CD14-positive monocyte (primary cell): ENCODE data around the gene DPCD. TPM values are rescaled to one million over a fixed set of nuclear protein-coding genes. Genes with fewer than 3 reads are reported as not detected.
A peak's percentile ranks its signal among the peaks of the same experiment; 100 is the strongest.

Experiments used
- DNase-seq, 3 donors: peaks; one replicate each; pipeline ENCODE4 v3.0.0-alpha.2; 2011 to 2022
- H2AFZ ChIP-seq: 2 replicates; pipeline ENCODE4 v1.6.0; 2012; ENCODE audit warnings: mild to moderate bottlenecking, low read depth, low read length, inconsistent platforms; ENCODE audit not compliant: insufficient read depth, poor library complexity, severe bottlenecking
- H3K27ac ChIP-seq, 2 donors: 1 replicate in 1 of 2; 2 replicates in 1 of 2; pipeline ENCODE4 v1.5.1; 2012 to 2013; ENCODE audit warnings: low read length in 2 of 2, control low read depth in 1 of 2, inconsistent platforms in 1 of 2, low read depth in 1 of 2, mild to moderate bottlenecking in 1 of 2
- H3K27me3 ChIP-seq, 2 donors: one replicate each; pipeline versions ENCODE4 v1.6.0 to v1.6.1; 2011 to 2013; ENCODE audit warnings: low read length in 2 of 2; ENCODE audit not compliant: control insufficient read depth in 2 of 2, insufficient read depth in 2 of 2
- H3K36me3 ChIP-seq, 2 donors: replicated peaks in 1 of 2; 1 replicate in 1 of 2; 2 replicates in 1 of 2; pipeline versions ENCODE4 v1.5.1 to v1.6.1; 2012 to 2013; ENCODE audit warnings: low read length in 2 of 2, control low read depth in 1 of 2, inconsistent platforms in 1 of 2, mild to moderate bottlenecking in 1 of 2; ENCODE audit not compliant: insufficient read depth in 2 of 2, control insufficient read depth in 1 of 2
- H3K4me1 ChIP-seq, 2 donors: 1 replicate in 1 of 2; 2 replicates in 1 of 2; pipeline versions ENCODE4 v1.5.1 to v1.6.1; 2012 to 2013; ENCODE audit warnings: low read length in 2 of 2, control low read depth in 1 of 2, inconsistent platforms in 1 of 2, mild to moderate bottlenecking in 1 of 2, moderate library complexity in 1 of 2; ENCODE audit not compliant: insufficient read depth in 2 of 2, control insufficient read depth in 1 of 2
- H3K4me2 ChIP-seq: replicated peaks from 2 replicates; pipeline ENCODE3; 2012; ENCODE audit warnings: low read length, moderate library complexity, mild to moderate bottlenecking; ENCODE audit not compliant: poor library complexity, severe bottlenecking; ENCODE audit errors: extremely low read depth
- H3K4me3 ChIP-seq, 3 experiments: fragments of 200-600 bp in 1 of 3; sonication (generic) in 1 of 3; replicated peaks in 1 of 3; 1 replicate in 2 of 3; 2 replicates in 1 of 3; pipeline ENCODE4 v1.5.1; 2011 to 2013; ENCODE audit warnings: low read length in 3 of 3, mild to moderate bottlenecking in 3 of 3, control low read depth in 2 of 3, low read depth in 2 of 3, inconsistent platforms in 1 of 3, moderate library complexity in 1 of 3
- H3K79me2 ChIP-seq: 2 replicates; pipeline ENCODE4 v1.6.0; 2012; ENCODE audit warnings: mild to moderate bottlenecking, control low read depth, inconsistent platforms, low read length, moderate library complexity; ENCODE audit not compliant: insufficient read depth
- H3K9ac ChIP-seq: 2 replicates; pipeline ENCODE4 v1.6.0; 2017; ENCODE audit warnings: low read length, mild to moderate bottlenecking; ENCODE audit not compliant: insufficient read depth, poor library complexity, severe bottlenecking
- H3K9me3 ChIP-seq, 2 donors: replicated peaks in 1 of 2; 1 replicate in 1 of 2; 2 replicates in 1 of 2; pipeline versions ENCODE4 v1.5.1 to v1.6.1; 2012 to 2013; ENCODE audit warnings: low read length in 2 of 2, control low read depth in 1 of 2; ENCODE audit not compliant: control insufficient read depth in 1 of 2, insufficient read depth in 1 of 2
- H4K20me1 ChIP-seq: 2 replicates; pipeline ENCODE4 v1.6.0; 2012; ENCODE audit warnings: mild to moderate bottlenecking, low read length, control low read depth, moderate library complexity; ENCODE audit not compliant: insufficient read depth
- H3K27ac Mint-ChIP-seq, 7 donors: one replicate each; pipeline ENCODE4 v1.8.0; 2020; ENCODE audit warnings: mild to moderate bottlenecking in 7 of 7, mixed read lengths in 7 of 7, moderate library complexity in 6 of 7, inconsistent platforms in 2 of 7
- H3K27me3 Mint-ChIP-seq, 3 donors: one replicate each; pipeline ENCODE4 v1.8.0; 2021 to 2022; ENCODE audit warnings: low read depth in 3 of 3, mild to moderate bottlenecking in 3 of 3, mixed read lengths in 3 of 3, moderate library complexity in 3 of 3, inconsistent platforms in 1 of 3
- H3K36me3 Mint-ChIP-seq, 2 donors: one replicate each; pipeline ENCODE4 v1.8.0; 2020; ENCODE audit warnings: mixed read lengths in 2 of 2, inconsistent platforms in 1 of 2, mild to moderate bottlenecking in 1 of 2
- H3K4me1 Mint-ChIP-seq: one replicate; pipeline ENCODE4 v1.8.0; 2020; ENCODE audit warnings: mild to moderate bottlenecking, mixed read lengths
- H3K4me3 Mint-ChIP-seq, 2 donors: one replicate each; pipeline ENCODE4 v1.8.0; 2020; ENCODE audit warnings: mild to moderate bottlenecking in 2 of 2, mixed read lengths in 2 of 2, moderate library complexity in 1 of 2
- H3K9me3 Mint-ChIP-seq, 7 donors: one replicate each; pipeline ENCODE4 v1.8.0; 2020 to 2022; ENCODE audit warnings: mixed read lengths in 7 of 7, mild to moderate bottlenecking in 6 of 7, moderate library complexity in 6 of 7, inconsistent platforms in 2 of 7
- WGBS: methylation state at CpG from one replicate; pipeline ENCODE4 v1.1.5; 2013; ENCODE audit warnings: missing lambda C conversion rate; ENCODE audit not compliant: insufficient coverage; 5-methylcytosine and 5-hydroxymethylcytosine counted together
- intact Hi-C, 2 donors: fragments of 100-400 bp; cut with micrococcal nuclease; formaldehyde crosslinking; loops; one replicate each; pipeline versions ENCODE4 v1.15.0 to v1.15.1; 2023
- polyA plus RNA-seq, 3 donors: library from polyadenylated mRNA; depleted of rRNA in 1 of 3; unstranded in 2 of 3; stranded (reverse) in 1 of 3; fragments of 300-500 nt in 2 of 3; fragments of >200 nt in 1 of 3; fragmentation: Illumina TruSeq in 2 of 3; gene quantifications; 1 replicate in 2 of 3; 2 replicates in 1 of 3; pipeline ENCODE4 v1.2.3, GENCODE V29; 2012 to 2021
- TF ChIP-seq, protein P1 (sequence below): fragments of 200-600 bp; IDR thresholded peaks from one replicate; pipeline ENCODE4 v1.8.0; 2022; ENCODE audit warnings: antibody characterized with exemption, mild to moderate bottlenecking

Gene DPCD
- polyA plus RNA-seq, 3 donors: 8.6 to 17.0 (median 9.0) TPM

DNA sequence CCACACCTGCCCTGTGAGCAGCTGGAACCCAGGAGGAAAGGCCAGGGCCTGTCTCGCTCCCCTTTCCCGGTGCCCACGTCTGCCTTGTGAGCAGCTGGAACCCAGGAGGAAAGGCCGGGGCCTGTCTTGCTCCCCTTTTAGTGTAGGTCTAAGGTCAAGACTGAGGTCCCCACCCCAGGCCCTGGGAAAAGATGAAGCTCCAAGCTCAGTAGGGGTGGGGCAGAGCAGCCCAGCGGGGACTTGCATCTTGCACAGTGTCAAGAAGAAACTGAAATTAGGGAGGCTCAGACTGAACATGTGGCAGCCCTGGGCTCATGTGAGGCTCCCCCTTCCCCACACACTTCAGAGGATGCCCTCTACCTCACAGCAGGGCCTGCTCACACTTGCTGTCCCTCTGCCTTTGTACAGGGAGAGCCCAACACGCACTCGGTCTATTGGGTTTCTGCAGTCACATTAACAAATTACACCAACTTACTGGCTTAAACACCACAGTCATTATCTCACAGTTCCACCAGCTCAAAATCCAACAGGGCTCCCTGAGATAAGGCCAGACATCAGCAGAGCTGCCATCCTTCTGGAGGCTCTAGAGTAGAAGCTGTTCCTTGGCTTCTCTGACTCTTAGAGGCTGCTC is 12.4 kb upstream of the DPCD start:
- intact Hi-C loops: no loop called here
- DNase-seq: no peak
- H3K36me3 Mint-ChIP-seq: peaks cover 30 to 48% of the 10 kb centered on the region in 2 donors
- Histone ChIP-seq H3K36me3 (peaks cover 35 to 42% of the 10 kb centered on the region in 2 donors), H3K4me2 (no peak overlapping the region), H3K27ac (no peak overlapping the region), H3K9me3 (peaks cover 0 to 8% of the 10 kb centered on the region in 2 donors), H4K20me1 (no peaks in the 10 kb centered on the region), H3K79me2 (no peaks in the 10 kb centered on the region), H2AFZ (no peak overlapping the region), H3K4me3 (no peak overlapping the region), H3K9ac (no peak overlapping the region), H3K27me3 (no peaks in the 10 kb centered on the region), H3K4me1 (peaks cover 6 to 7% of the 10 kb centered on the region in 2 donors)
- 91% methylated on average over 6 of the region's 7 CpGs for WGBS
- TF ChIP-seq, protein P1, sequence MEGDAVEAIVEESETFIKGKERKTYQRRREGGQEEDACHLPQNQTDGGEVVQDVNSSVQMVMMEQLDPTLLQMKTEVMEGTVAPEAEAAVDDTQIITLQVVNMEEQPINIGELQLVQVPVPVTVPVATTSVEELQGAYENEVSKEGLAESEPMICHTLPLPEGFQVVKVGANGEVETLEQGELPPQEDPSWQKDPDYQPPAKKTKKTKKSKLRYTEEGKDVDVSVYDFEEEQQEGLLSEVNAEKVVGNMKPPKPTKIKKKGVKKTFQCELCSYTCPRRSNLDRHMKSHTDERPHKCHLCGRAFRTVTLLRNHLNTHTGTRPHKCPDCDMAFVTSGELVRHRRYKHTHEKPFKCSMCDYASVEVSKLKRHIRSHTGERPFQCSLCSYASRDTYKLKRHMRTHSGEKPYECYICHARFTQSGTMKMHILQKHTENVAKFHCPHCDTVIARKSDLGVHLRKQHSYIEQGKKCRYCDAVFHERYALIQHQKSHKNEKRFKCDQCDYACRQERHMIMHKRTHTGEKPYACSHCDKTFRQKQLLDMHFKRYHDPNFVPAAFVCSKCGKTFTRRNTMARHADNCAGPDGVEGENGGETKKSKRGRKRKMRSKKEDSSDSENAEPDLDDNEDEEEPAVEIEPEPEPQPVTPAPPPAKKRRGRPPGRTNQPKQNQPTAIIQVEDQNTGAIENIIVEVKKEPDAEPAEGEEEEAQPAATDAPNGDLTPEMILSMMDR: no peak
- H3K27ac Mint-ChIP-seq: peak overlapping the region in 1 of 7 donors; percentile 30
- H3K27me3 Mint-ChIP-seq: peaks cover 2 to 3% (median 3%) of the 10 kb centered on the region in 3 donors
- H3K4me1 Mint-ChIP-seq: peaks cover 6% of the 10 kb centered on the region
- no peak overlapping the region for H3K4me3 Mint-ChIP-seq
- H3K9me3 Mint-ChIP-seq: peaks cover 0 to 7% (median 3%) of the 10 kb centered on the region in 7 donors

DNA sequence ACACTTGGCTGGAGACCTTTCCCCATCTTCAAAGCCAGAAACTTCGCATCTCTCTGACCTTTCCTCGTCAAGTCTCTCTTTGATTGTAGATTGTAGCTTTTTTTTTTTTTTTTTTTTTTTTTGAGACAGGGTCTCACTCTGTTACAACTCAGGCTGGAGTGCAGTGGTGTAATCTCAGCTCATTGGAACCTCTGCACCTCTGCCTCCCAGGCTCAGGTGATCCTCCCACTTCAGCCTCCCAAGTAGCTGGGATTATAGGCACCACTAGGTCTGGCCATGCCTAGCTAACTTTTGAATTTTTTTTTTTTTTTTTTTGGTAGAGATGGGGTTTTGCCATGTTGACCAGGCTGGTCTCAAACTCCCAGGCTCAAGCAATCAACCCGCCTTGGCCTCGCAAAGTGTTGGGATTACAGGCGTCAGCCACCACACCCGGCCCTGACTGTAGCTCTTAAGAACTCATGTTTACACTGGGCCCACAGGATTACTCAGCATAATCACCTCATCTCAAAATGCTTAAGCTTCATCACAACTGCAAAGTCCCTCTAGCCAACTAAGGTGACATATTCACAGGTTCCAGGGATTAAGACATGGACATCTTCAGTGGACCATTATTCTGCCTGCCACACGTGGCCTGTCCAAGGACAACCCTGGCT is 11.8 kb upstream of the DPCD start:
- H3K27me3 ChIP-seq: no peaks in the 10 kb centered on the region
- H3K27me3 Mint-ChIP-seq: peaks cover 2 to 3% (median 3%) of the 10 kb centered on the region in 3 donors
- H3K4me3 Mint-ChIP-seq: no peak overlapping the region
- H3K27ac Mint-ChIP-seq: no peak overlapping the region
- H3K9ac ChIP-seq: no peak overlapping the region
- WGBS: 83% methylated on average over 4 of the region's 7 CpGs
- H3K4me2 ChIP-seq: no peak overlapping the region
- peaks cover 0 to 8% of the 10 kb centered on the region in 2 donors for H3K9me3 ChIP-seq
- H4K20me1 ChIP-seq: no peaks in the 10 kb centered on the region
- intact Hi-C loops: no loop called here
- no peaks in the 10 kb centered on the region for H3K79me2 ChIP-seq
- H3K27ac ChIP-seq: no peak overlapping the region
- DNase-seq: no peak
- H3K36me3 ChIP-seq: peaks cover 41 to 49% of the 10 kb centered on the region in 2 donors
- H3K9me3 Mint-ChIP-seq: peaks cover 0 to 7% (median 3%) of the 10 kb centered on the region in 7 donors
- H3K4me1 ChIP-seq: peaks cover 0 to under 1% of the 10 kb centered on the region in 2 donors
- H3K4me3 ChIP-seq: no peak overlapping the region
- TF ChIP-seq, protein P1: no peak
- H3K4me1 Mint-ChIP-seq: no peaks in the 10 kb centered on the region
- H2AFZ ChIP-seq: no peak overlapping the region
- H3K36me3 Mint-ChIP-seq: peaks cover 33 to 50% of the 10 kb centered on the region in 2 donors
